Stimulated activated CD8-positive, alpha-beta memory T cell treated with anti-CD3 and anti-CD28 coated beads, Interleukin-7, amount 100 ng/mL, for 48 hours (primary cell): ENCODE measurements around the gene ANXA2.

Experiments used
- DNase-seq, 2 donors: peaks; one replicate each; pipeline ENCODE4 v3.0.0-alpha.2; 2020; ENCODE audit warnings: low read depth in 1 of 2; ENCODE audit errors: extremely low read depth in 1 of 2

The ANXA2 gene

GRCh38 chr15:60315878-60316277, 81.9 kb downstream of the ANXA2 start:
- DNase-seq: no peak

- DNase-seq: no peak
Measured at GRCh38 chr15:60313906-60314305, 83.9 kb downstream of the ANXA2 start.

GRCh38 chr15:60307034-60307433, 90.8 kb downstream of the ANXA2 start:
- DNase-seq: no peak

GRCh38 chr15:60301024-60301423, 96.8 kb downstream of the ANXA2 start:
- no peak for DNase-seq

GRCh38 chr15:60299452-60300047, 98.2 kb downstream of the ANXA2 start:
- no peak for DNase-seq
